Nephron (organoid): ENCODE results near the gene GRIN2C.

Experiments
- H3K27ac Mint-ChIP-seq, 3 experiments: 2 replicates each; pipeline ENCODE4 v1.8.0; 2020; ENCODE audit warnings: mixed read lengths in 3 of 3, mild to moderate bottlenecking in 2 of 3, moderate library complexity in 1 of 3
- H3K27me3 Mint-ChIP-seq: 2 replicates; pipeline ENCODE4 v1.8.0; 2021; ENCODE audit warnings: low read depth, mild to moderate bottlenecking, moderate library complexity, mixed read lengths
- H3K36me3 Mint-ChIP-seq: 2 replicates; pipeline ENCODE4 v1.8.0; 2020; ENCODE audit warnings: low read depth, mixed read lengths
- H3K4me1 Mint-ChIP-seq: 2 replicates; pipeline ENCODE4 v1.8.0; 2020; ENCODE audit warnings: mixed read lengths
- H3K4me3 Mint-ChIP-seq, 3 experiments: 2 replicates each; pipeline ENCODE4 v1.8.0; 2020; ENCODE audit warnings: mild to moderate bottlenecking in 3 of 3, mixed read lengths in 3 of 3, moderate library complexity in 2 of 3
- H3K9me3 Mint-ChIP-seq: 2 replicates; pipeline ENCODE4 v1.8.0; 2020; ENCODE audit warnings: mixed read lengths
- CTCF ChIP-seq, 3 experiments: fragments of 200-600 bp; sonication (generic); IDR thresholded peaks; one replicate each; pipeline ENCODE4 v1.5.0; 2021; ENCODE audit warnings: antibody characterized with exemption in 3 of 3; ENCODE audit not compliant: unreplicated experiment in 3 of 3

Gene GRIN2C

DNA sequence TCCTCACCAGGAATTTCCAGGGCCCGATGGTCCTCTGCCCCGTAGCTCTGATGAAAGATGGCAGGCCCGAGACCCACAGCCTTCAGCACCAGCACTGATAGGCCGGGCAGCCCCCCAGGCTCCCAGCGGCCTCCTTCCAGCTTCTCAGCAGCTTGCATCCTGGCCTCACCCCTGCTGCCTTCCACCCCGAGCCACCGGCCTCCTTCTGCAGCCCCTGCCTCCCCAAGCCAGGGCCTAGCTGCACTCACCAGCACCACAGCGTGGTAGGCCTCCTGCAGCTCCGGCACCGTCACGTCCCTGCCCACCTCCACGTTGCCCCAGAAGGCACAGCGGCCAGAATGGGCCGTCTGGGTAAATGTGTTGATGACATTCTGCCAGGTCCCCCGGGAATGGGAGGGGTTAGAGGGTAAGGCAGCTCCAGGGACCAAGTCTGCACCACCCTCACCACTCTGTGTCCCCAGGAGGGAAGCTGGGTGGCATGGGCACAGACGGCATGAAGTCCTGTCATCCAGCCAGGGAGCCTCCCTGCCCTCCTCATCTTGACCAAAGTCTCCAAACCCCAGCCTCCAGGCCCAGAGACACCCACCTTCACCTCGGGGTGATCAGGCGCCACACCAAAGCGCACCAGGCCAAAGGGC lies 6.6 kb upstream of the GRIN2C start:
- no peak overlapping the region for H3K27ac Mint-ChIP-seq
- H3K27me3 Mint-ChIP-seq, result peaks cover 26% of the 10 kb centered on the region
- H3K9me3 Mint-ChIP-seq, result no peaks in the 10 kb centered on the region
- H3K4me3 Mint-ChIP-seq, result no peak overlapping the region
- peaks cover 10% of the 10 kb centered on the region for H3K4me1 Mint-ChIP-seq
- no peak for TF ChIP-seq CTCF (IDR thresholded peaks at IDR 0.05; ENCODE audit: unreplicated experiment in 3 of 3)
- H3K36me3 Mint-ChIP-seq, result no peaks in the 10 kb centered on the region

DNA sequence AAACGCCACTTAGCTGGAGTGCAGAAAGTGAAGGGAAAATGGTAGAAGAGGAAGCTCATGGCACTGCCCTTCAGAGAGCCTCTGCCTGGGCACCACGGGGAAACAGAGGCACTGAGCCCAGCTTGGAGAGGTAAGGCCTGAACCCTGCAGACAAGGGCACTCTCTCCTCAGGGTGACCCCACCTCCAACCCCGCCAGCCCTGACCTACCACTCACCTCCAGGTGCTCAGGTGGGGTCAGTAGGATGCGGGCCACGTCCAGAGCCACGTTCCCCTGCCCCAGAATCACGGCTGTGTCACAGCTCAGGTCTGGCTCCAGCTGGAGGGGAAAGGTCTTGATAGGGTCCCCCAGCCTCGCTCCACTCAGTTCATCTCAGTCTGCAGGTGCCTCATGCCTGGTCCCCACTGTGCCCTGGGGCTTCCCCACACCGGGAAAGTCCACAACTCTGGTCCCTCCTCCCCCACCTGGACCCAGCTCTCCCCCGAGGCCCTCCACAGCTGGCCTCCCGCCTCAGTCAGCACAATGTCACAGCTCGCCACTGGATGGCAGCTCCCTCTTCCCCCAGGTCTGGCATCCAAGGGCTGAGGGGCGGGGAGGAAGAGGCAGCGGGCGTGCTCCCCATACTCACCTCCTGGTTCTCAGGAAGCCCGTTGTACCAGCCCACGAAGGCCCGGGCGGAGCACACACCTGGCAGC lies 6.0 kb upstream of the GRIN2C start:
- no peak overlapping the region for H3K27ac Mint-ChIP-seq
- TF ChIP-seq CTCF (IDR thresholded peaks at IDR 0.05; ENCODE audit: unreplicated experiment in 3 of 3), result no peak
- H3K36me3 Mint-ChIP-seq, result no peaks in the 10 kb centered on the region
- peaks cover 5% of the 10 kb centered on the region for H3K4me1 Mint-ChIP-seq
- peaks cover 32% of the 10 kb centered on the region for H3K27me3 Mint-ChIP-seq
- H3K9me3 Mint-ChIP-seq, result no peaks in the 10 kb centered on the region
- no peak overlapping the region for H3K4me3 Mint-ChIP-seq

DNA sequence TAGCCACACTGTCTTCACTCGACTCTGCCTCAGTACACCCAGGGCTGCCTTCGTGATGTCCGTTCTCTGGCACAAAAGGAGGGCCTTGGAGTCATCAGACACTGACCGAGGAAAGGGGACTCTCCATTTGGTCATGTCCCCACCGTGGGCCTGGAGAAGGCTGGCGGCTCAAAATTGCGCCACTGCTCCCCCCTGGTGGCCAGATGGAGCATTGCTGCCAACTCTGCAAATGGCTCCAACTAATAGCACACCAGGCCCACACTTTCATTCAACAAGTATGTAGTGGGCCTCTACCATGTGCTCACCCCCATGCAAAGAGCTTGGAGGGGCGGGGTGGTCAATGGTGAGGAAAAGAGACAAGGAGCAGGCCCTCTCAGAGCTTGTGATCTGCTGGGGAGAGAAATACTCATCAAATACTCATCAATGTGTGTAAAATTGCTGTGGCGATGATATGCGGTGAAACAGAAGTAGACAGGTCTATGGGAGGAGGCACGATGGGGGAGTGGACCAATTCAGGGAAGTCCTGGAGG lies 5.2 kb upstream of the GRIN2C start:
- Mint-ChIP-seq H3K9me3 (no peaks in the 10 kb centered on the region), H3K27ac (no peak overlapping the region), H3K36me3 (no peaks in the 10 kb centered on the region), H3K4me3 (no peak overlapping the region), H3K4me1 (peaks cover 5% of the 10 kb centered on the region), H3K27me3 (peaks cover 39% of the 10 kb centered on the region)
- peak; percentile 84 to 95 (median 93) for TF ChIP-seq CTCF (IDR thresholded peaks at IDR 0.05; ENCODE audit: unreplicated experiment in 3 of 3)

DNA sequence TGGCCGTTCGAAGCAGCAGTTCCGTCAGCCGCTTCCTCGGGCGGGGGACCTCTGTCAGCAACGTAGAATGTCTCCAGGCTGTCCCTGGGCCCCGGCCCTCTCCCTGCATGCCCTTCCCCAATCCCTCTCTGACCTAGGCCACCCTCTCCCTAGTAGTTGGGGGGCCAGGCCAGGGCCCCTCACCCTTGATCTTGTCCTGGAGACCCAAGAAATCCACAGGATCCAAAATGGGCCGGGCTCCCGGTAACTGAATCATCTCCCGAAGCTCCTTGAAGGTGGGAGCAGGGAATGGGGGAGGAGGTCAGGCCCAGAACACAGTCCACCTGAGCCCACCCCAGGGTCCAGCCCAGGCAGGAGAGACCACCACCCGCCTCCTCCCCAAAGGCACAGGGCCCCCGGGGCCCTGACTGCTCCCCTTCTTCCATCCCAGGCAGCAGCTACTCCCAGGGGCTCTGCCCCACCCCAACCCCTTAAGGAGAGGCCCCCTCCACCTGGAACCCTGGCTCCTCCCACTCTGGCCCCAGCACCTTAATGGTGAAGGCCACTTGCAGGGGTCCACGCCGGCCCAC lies 4.7 kb upstream of the GRIN2C start:
- H3K36me3 Mint-ChIP-seq, result no peaks in the 10 kb centered on the region
- H3K4me1 Mint-ChIP-seq, result peaks cover 5% of the 10 kb centered on the region
- H3K27ac Mint-ChIP-seq, result no peak overlapping the region
- H3K27me3 Mint-ChIP-seq, result peaks cover 44% of the 10 kb centered on the region
- TF ChIP-seq CTCF (IDR thresholded peaks at IDR 0.05; ENCODE audit: unreplicated experiment in 3 of 3), result no peak
- H3K9me3 Mint-ChIP-seq, result no peaks in the 10 kb centered on the region
- no peak overlapping the region for H3K4me3 Mint-ChIP-seq

GRCh38 chr17:74863420-74864296 lies 4.0 kb upstream of the GRIN2C start:
- peaks cover 5% of the 10 kb centered on the region for H3K4me1 Mint-ChIP-seq
- no peak overlapping the region for H3K27ac Mint-ChIP-seq
- no peak overlapping the region for H3K4me3 Mint-ChIP-seq
- H3K27me3 Mint-ChIP-seq, result peaks cover 51% of the 10 kb centered on the region
- H3K9me3 Mint-ChIP-seq, result no peaks in the 10 kb centered on the region
- H3K36me3 Mint-ChIP-seq, result no peaks in the 10 kb centered on the region
- no peak for TF ChIP-seq CTCF (IDR thresholded peaks at IDR 0.05; ENCODE audit: unreplicated experiment in 3 of 3)
